GM15510 (cell line): Measurements from ENCODE around the gene DPEP2NB.

Experiments
- POLR2A ChIP-seq: IDR thresholded peaks from 3 replicates; pipeline ENCODE4 v1.6.1; 2011; ENCODE audit warnings: borderline replicate concordance; ENCODE audit not compliant: insufficient read length; ENCODE audit errors: extremely low read depth

DPEP2NB gene

GRCh38 chr16:67995423-67995822, 20.3 kb downstream of the DPEP2NB start:
- TF ChIP-seq POLR2A: no peak

- peak; percentile 59 for TF ChIP-seq POLR2A
These were observed 22.3 kb downstream of the DPEP2NB start for GRCh38 chr16:67993207-67994039.

GRCh38 chr16:67992661-67993206, 23.0 kb downstream of the DPEP2NB start:
- TF ChIP-seq POLR2A: no peak

GRCh38 chr16:67990018-67990386, 25.7 kb downstream of the DPEP2NB start:
- TF ChIP-seq POLR2A: no peak

DNA sequence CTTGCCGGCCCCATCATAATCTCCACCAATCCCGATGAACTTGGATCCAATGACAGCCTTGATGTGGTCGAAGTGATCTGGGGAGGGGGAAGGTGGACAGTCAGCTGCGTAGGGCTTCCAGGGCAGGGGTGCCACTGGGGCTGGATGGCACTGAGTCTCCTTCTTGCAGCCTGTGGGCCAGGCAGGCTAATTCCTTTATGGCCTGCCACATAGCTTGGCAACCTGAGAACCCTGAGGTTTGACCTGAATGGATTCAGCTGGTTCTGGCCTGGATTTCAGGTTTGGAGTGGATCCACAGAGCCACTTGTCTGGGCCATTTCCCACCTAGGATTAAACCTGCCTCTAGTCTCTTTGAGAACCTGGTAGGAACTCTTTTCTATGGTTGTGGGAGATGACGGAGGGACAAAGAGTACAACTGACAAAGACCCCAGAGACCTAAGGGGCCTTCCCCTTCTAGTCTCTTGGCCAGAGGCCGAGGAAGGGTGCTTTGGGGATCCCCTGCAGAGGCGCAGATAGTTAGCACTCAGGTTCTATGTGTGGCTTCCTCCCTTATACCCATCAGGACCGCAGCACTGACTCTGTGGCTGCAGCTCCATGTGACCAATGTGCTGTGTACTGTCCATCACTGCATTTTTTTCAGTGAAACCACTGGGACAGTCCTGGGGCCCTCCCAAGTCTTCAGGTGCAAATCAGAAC, 26.2 kb downstream of the DPEP2NB start:
- no peak for TF ChIP-seq POLR2A

GRCh38 chr16:67988675-67989074, 27.0 kb downstream of the DPEP2NB start:
- no peak for TF ChIP-seq POLR2A

DNA sequence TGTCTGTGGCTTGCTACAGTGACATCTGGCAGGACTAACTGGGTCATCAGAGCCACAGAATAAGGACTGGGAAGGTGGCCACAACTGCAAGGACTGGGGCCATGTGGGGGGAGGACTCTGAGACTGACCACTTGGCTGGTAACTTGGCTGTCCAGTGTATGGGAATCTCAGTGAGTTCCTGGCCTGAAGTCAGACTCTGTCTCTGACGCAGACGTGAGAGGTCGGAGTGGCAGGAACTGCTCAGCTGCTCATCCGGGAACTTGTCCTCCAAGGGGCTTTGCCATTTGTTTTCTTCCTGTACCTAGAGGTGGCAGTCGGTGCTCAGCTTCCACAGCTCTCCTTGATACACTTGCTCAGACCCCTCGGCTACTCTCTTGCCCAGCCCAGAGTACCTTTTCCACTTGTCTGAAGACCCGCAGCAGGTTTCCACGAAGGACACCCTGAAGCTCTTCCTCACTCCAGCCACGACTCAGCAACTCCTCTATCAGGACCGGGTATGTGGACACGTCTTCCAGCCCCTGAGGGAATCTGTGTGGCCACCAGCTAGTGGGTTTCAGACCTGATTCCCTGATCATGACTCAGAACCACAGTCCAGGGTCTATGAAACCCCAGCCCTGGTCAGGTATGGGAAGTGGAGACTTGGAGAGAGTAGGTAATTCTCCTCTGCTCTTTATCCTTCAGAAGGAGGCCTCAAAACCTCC, 28.1 kb downstream of the DPEP2NB start:
- TF ChIP-seq POLR2A: no peak

- no peak for TF ChIP-seq POLR2A
These were observed 28.8 kb downstream of the DPEP2NB start for GRCh38 chr16:67986949-67987348.

GRCh38 chr16:67982011-67982696, 33.6 kb downstream of the DPEP2NB start:
- TF ChIP-seq POLR2A: no peak

- no peak for TF ChIP-seq POLR2A
These were observed 35.6 kb downstream of the DPEP2NB start, which contains the start of gene DPEP3 for GRCh38 chr16:67979955-67980678. TSS of gene DPEP3 (minus strand) at chr16:67980499. CDS start at chr16:67980380, 119 bp downstream.

GRCh38 chr16:67977469-67978227, 38.1 kb downstream of the DPEP2NB start:
- no peak for TF ChIP-seq POLR2A

- TF ChIP-seq POLR2A: no peak
These were observed 38.7 kb downstream of the DPEP2NB start for GRCh38 chr16:67977005-67977404.

GRCh38 chr16:67976205-67976604, 39.5 kb downstream of the DPEP2NB start:
- TF ChIP-seq POLR2A: no peak
